Esophagus (tissue), 2 donors: ENCODE measurements around the gene IFIT2. TPM values are rescaled to one million over a fixed set of nuclear protein-coding genes. Genes with fewer than 3 reads are reported as not detected.

ENCODE experiments used
- H3K27ac ChIP-seq, 2 donors: one replicate each; pipeline ENCODE4 v1.5.1; 2013; ENCODE audit warnings: low read depth in 2 of 2, mild to moderate bottlenecking in 2 of 2, inconsistent platforms in 1 of 2, low read length in 1 of 2, moderate library complexity in 1 of 2
- H3K27me3 ChIP-seq, 2 donors: one replicate each; pipeline ENCODE4 v1.6.1; 2013; ENCODE audit warnings: low read length in 2 of 2, control low read depth in 1 of 2, mild to moderate bottlenecking in 1 of 2; ENCODE audit not compliant: insufficient read depth in 2 of 2, control insufficient read depth in 1 of 2
- H3K36me3 ChIP-seq, 2 donors: one replicate each; pipeline ENCODE4 v1.6.1; 2013; ENCODE audit warnings: low read length in 1 of 2; ENCODE audit not compliant: control insufficient read depth in 2 of 2, insufficient read depth in 2 of 2
- H3K4me1 ChIP-seq, 2 donors: one replicate each; pipeline ENCODE4 v1.6.1; 2013; ENCODE audit warnings: low read length in 1 of 2; ENCODE audit not compliant: control insufficient read depth in 2 of 2, insufficient read depth in 2 of 2
- H3K4me3 ChIP-seq, 2 donors: one replicate each; pipeline ENCODE4 v1.5.1; 2013; ENCODE audit warnings: low read length in 2 of 2, mild to moderate bottlenecking in 2 of 2, low read depth in 1 of 2, moderate library complexity in 1 of 2
- H3K9me3 ChIP-seq, 2 donors: one replicate each; pipeline ENCODE4 v1.6.1; 2013; ENCODE audit warnings: mild to moderate bottlenecking in 2 of 2, low read depth in 1 of 2, low read length in 1 of 2, moderate library complexity in 1 of 2; ENCODE audit not compliant: control insufficient read depth in 2 of 2, insufficient read depth in 1 of 2
- WGBS, 2 donors: extraction: QIAGEN DNeasy Blood & Tissue Kit; methylation state at CpG; one replicate each; pipeline ENCODE4 v1.1.7; 2013; 5-methylcytosine and 5-hydroxymethylcytosine counted together
- polyA plus RNA-seq, 2 donors: library from polyadenylated mRNA; stranded (reverse); fragments of 200-250 nt; gene quantifications; one replicate each; pipeline ENCODE4 v1.2.3, GENCODE V29; 2013
- donor health status: healthy with polysubstance abuse.
- donor health status: Bipolar disorder and iron deficiency.

IFIT2 gene
- polyA plus RNA-seq, 2 donors = 0.94 to 1.1 TPM

DNA sequence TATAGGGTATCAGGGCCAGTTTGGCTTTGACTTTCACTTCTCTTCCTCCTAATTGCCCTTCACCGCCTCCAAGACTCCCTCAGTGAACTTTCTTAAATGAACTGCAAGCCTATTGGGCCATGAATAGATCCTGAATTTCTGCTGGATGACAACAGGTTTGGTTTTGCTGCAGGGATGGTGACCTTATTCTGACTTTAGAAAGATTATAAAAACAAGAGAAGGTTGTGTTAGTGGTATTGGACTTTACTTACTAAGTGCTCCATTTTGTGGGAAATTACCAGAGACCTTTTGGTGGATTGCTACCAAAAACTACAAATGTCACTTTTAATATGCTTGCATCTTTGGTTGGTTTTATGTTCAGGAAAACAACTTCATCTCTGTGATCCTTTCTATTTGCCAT, 38.8 kb upstream of the IFIT2 start:
- H3K27me3 ChIP-seq = no peaks in the 10 kb centered on the region
- no peak overlapping the region for H3K4me3 ChIP-seq
- H3K4me1 ChIP-seq = peaks cover 0 to 3% of the 10 kb centered on the region in 2 donors
- H3K36me3 ChIP-seq = no peaks in the 10 kb centered on the region
- H3K9me3 ChIP-seq = no peaks in the 10 kb centered on the region
- H3K27ac ChIP-seq = no peak overlapping the region
- 85 to 93% methylated on average over 1 of the region's 1 CpG for WGBS, 2 donors

DNA sequence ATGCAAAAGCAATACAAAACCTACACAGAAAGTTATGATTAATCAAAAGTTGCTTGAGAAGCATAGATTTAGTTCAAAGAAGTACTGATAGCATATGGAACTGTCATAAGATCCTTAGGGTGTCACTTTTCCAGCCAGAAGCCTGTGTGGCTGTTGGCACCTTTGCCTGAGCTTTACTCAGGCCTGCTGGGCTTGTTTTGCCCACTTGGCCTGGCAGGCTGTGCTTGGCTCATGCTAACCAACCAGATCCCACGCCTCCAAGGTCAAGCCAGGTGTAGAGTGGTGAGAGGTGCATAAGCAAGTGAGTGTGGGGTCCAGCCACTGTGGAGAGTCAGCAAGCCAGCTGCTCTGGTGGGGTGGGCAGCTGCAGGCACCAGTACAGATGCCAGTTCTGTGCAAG, 38.3 kb upstream of the IFIT2 start:
- Histone ChIP-seq H3K4me1 (peaks cover 0 to 3% of the 10 kb centered on the region in 2 donors), H3K27me3 (no peaks in the 10 kb centered on the region), H3K9me3 (no peaks in the 10 kb centered on the region), H3K4me3 (no peak overlapping the region), H3K27ac (no peak overlapping the region), H3K36me3 (no peaks in the 10 kb centered on the region)
- WGBS, 2 donors = 81 to 84% methylated on average over 1 of the region's 1 CpG

DNA sequence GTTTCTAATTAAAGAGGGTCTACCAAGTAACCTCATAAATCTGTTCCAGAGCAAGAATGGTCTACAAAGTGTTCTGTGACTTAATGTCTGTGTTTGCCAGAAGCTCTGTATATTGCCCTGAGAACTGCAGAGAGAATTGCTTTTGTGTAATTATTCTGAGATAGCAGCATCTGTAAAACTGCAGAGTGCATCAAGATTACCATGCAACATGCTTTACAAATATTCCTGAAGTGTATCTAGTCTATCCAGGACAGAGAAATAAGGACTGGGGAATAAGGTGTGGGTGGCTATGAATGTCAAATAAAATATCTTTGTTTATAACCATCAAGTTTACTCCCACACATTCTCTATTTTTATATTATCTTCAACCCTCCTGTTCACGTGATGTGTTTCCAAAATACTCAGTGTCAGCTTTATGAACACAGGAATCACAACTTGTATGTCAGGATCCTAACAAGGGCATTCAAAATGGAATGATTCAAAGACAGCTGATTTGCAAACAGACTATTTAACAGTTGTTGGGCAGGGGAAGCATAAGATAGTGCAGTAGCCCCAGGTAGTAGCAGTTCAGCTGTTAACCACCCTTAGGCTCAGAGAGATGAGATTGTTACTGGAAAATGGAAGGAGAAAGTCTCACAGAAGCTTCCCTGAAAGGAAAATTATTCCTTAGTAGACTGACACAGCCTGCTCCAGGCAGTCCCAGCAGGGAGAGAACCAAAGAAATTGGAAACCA, 35.0 kb upstream of the IFIT2 start:
- H3K27ac ChIP-seq = no peak overlapping the region
- WGBS, 2 donors = 46 to 59% methylated on average over 1 of the region's 1 CpG
- H3K4me1 ChIP-seq = peaks cover 0 to 3% of the 10 kb centered on the region in 2 donors
- no peaks in the 10 kb centered on the region for H3K27me3 ChIP-seq
- H3K9me3 ChIP-seq = no peaks in the 10 kb centered on the region
- no peaks in the 10 kb centered on the region for H3K36me3 ChIP-seq
- H3K4me3 ChIP-seq = no peak overlapping the region

DNA sequence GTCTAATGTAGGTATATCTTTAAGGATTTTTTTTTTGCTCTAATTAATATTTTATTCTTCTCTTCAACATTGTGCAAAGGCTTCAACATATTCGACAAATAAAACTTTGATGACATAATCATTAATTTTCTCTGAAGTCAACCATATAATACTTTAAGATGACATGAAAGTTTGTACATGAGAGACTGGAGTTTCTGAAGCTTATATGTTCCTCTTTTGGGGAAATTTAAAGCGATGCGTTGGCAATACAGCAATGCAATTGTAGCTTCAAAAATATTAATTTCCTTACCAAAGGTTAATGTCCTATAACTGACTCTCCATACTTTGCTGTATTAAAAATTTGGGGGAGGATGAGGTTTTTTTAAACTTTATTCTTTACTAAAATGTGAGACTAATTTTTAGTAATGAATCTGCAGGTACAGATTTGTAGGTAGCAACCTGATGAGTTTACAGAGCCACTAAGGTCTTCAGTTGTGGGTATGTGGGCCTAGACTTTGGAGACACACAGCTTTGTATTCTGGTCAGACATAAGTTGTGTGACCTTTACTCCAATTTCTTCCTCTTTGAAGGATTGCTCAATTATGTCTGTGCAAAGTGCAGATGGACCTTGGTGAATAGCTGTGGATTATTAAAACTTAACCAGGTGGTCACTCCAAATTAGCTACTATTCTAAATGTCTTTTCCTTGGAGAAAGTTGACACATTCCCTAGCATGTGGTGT, 32.3 kb upstream of the IFIT2 start:
- Histone ChIP-seq H3K9me3 (no peaks in the 10 kb centered on the region), H3K27me3 (no peaks in the 10 kb centered on the region), H3K4me3 (no peak overlapping the region), H3K27ac (no peak overlapping the region), H3K4me1 (no peaks in the 10 kb centered on the region), H3K36me3 (no peaks in the 10 kb centered on the region)
- WGBS, 2 donors = 81 to 87% methylated on average over 3 of the region's 3 CpGs

DNA sequence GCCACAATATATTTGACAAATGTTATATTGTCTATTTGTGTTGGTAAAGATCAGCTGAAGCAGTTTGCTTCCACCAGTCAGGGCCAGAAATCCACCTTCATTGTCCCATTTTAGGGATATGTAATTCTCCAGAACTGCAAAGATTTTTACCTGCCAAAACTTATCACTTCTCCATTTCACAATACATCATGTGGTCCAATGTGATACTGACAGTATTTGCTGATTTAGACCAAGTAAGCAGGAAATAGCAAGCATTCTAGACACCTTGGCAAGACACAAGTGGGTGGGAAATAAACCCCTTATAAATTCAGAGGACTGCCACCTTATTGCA, 31.7 kb upstream of the IFIT2 start:
- Histone ChIP-seq H3K4me1 (peaks cover 0 to under 1% of the 10 kb centered on the region in 2 donors), H3K9me3 (no peaks in the 10 kb centered on the region), H3K36me3 (no peaks in the 10 kb centered on the region), H3K4me3 (no peak overlapping the region), H3K27ac (no peak overlapping the region), H3K27me3 (no peaks in the 10 kb centered on the region)

DNA sequence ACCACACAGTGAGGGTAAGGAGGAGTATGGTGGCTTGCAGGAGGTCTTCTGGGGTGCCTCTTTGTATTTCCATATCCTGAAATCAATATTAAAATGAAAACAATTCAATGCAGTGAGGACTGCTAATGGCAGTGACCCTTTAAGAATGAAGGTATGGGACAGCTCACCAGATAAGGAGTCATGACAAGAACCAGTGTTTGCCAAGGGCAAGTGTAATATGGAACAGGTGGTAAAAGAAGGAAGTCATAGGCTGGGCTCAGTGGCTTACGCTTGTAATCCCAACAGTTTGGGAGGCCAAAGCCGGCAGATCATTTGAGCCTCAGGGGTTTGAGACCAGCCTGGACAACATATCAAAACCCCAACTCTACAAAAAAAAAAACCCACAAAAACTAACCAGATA, 30.3 kb upstream of the IFIT2 start:
- Histone ChIP-seq H3K9me3 (no peaks in the 10 kb centered on the region), H3K27me3 (no peaks in the 10 kb centered on the region), H3K4me1 (peaks cover 0 to 3% of the 10 kb centered on the region in 2 donors), H3K36me3 (no peaks in the 10 kb centered on the region), H3K27ac (no peak overlapping the region), H3K4me3 (no peak overlapping the region)
- WGBS, 2 donors = 92 to 95% methylated on average over 2 of the region's 2 CpGs

DNA sequence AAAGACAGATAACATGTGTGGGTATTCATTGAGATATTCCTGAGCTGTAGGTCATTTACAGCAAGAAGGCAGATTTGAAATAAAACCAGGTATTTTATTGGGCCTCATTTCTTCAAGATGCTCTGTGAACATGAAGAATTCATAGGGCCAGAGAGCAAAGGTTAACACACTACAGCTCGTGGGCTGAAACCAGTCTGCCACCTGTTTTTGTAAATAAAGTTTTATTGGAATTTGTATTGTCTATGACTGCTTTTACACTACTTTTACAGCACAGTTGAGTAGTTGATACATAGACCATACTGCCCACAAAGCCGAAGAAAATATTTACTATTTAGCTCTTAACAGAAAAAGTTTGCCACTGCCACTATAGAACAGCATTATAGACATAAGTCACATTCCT, 28.2 kb upstream of the IFIT2 start:
- Histone ChIP-seq H3K27me3 (no peaks in the 10 kb centered on the region), H3K4me3 (no peak overlapping the region), H3K27ac (no peak overlapping the region), H3K36me3 (no peaks in the 10 kb centered on the region), H3K9me3 (no peaks in the 10 kb centered on the region), H3K4me1 (peaks cover 0 to 3% of the 10 kb centered on the region in 2 donors)
- 65 to 88% methylated on average over 2 of the region's 2 CpGs for WGBS, 2 donors

DNA sequence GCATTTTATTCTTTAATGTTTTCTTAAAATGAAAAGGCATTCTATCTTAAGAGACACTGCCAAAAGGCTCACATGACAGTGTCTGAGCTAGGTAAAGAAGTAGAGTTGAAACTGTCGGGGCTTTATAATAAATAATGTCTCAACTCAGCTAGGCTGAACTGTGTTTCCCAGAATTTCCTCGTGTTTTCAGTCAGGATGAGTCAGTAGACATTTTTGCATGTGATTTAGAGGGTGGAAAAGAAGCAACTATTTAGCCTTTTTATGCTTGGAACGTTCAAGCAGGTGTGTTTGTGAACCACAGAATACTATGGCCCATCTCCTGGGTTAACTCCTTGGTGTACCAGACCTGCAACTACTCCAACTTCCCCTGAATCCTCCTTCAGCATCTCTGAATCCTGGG, 26.9 kb upstream of the IFIT2 start:
- Histone ChIP-seq H3K4me3 (no peak overlapping the region), H3K9me3 (no peaks in the 10 kb centered on the region), H3K27me3 (no peaks in the 10 kb centered on the region), H3K27ac (no peak overlapping the region), H3K4me1 (peaks cover 0 to 3% of the 10 kb centered on the region in 2 donors), H3K36me3 (no peaks in the 10 kb centered on the region)
- WGBS, 2 donors = 22 to 40% methylated on average over 3 of the region's 3 CpGs

DNA sequence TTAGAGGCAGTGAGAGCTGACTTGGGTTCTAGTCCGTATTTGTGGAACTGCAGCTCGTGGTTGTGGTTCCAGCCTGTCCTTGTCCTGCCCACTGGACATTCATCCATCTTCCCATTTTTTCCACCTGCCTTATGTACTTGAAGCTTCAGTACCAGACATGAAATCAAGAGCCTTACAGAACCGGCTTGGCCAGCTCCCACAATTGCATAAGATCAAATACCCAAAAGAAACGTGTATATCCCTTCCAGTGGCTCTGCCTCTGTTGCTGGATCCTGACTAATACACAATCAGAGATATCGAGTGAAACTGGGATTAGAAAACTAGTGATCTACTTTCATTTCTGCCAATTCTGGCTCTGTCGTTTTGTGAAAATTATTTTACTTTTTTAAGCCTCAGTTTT, 26.5 kb upstream of the IFIT2 start:
- no peaks in the 10 kb centered on the region for H3K9me3 ChIP-seq
- H3K4me1 ChIP-seq = peaks cover 0 to 3% of the 10 kb centered on the region in 2 donors
- no peak overlapping the region for H3K27ac ChIP-seq
- 48 to 60% methylated on average over 6 of the region's 6 CpGs for WGBS, 2 donors
- no peak overlapping the region for H3K4me3 ChIP-seq
- H3K27me3 ChIP-seq = no peaks in the 10 kb centered on the region
- no peaks in the 10 kb centered on the region for H3K36me3 ChIP-seq

DNA sequence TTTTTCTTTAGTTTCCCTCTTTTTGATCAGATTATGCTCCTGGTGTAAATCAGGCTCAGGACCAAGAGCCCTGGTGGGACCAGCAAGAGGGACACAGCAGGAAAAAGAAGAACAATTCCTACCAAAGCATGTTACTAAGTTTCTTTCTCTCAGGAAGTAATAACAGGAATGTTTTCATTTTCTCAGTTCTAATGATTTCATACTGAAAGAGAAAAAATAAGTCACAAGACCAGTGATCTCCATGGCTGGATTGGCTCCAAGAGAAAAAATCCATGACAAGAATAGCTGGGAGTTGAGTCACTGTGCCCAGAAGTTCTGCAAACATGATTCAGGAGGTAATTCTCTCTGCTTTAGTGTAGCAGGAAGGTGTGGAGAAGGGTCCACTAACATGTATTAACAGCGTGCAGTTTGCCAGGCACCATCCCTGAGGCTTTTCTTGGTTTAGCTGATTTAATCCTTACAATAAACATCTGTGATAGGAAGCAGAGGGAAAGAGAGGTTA, 23.8 kb upstream of the IFIT2 start:
- peaks cover 0 to 3% of the 10 kb centered on the region in 2 donors for H3K4me1 ChIP-seq
- no peaks in the 10 kb centered on the region for H3K9me3 ChIP-seq
- no peaks in the 10 kb centered on the region for H3K36me3 ChIP-seq
- no peaks in the 10 kb centered on the region for H3K27me3 ChIP-seq
- peak overlapping the region; percentile 76 to 91 for H3K27ac ChIP-seq
- 16 to 37% methylated on average over 1 of the region's 1 CpG for WGBS, 2 donors
- no peak overlapping the region for H3K4me3 ChIP-seq
